H1 (cell line): ENCODE data around the gene GAMT. TPM values are rescaled to one million over a fixed set of nuclear protein-coding genes. Genes with fewer than 3 reads are reported as not detected.

Source experiments
- PHF8 ChIP-seq: fragments of 200-600 bp; sonication (generic); conservative IDR thresholded peaks from 2 replicates; pipeline ENCODE4 v1.7.1; 2012; ENCODE audit warnings: low read depth, mild to moderate bottlenecking, inconsistent platforms, low read length, moderate library complexity
- polyA plus RNA-seq, 7 experiments: library from polyadenylated mRNA; depleted of rRNA in 3 of 7; stranded (reverse) in 5 of 7; unstranded in 2 of 7; fragments of >200 nt in 5 of 7; fragments of 200-250 nt in 2 of 7; gene quantifications; 1 replicate in 5 of 7; 2 replicates in 1 of 7; 4 replicates in 1 of 7; pipeline versions ENCODE4 v1.2.1 to v1.2.3, GENCODE V29; 2011 to 2013; ENCODE audit warnings: missing spikeins in 2 of 7, mixed read lengths in 2 of 7
- total RNA-seq: library from RNA; stranded (reverse); fragmentation: NEBNext Ultra II Directional; extraction: Animal tissue kit (Norgen Biotek cat#: 25700); gene quantifications from 2 replicates; pipeline ENCODE4 v1.2.1, GENCODE V29; 2021
- TF ChIP-seq, protein P1 (sequence below): fragments of 300-600 bp; sonication (generic); IDR thresholded peaks from 2 replicates; pipeline ENCODE4 v1.7.1; 2012; ENCODE audit warnings: low read length, moderate library complexity, mild to moderate bottlenecking, inconsistent platforms; ENCODE audit not compliant: insufficient replicate concordance

GAMT gene
- total and polyA plus RNA-seq, 2 of the 8 experiments (the other 6 are each of a cell fraction or from before 2014, with no cell fraction given): 17.2 to 35.6 TPM

DNA sequence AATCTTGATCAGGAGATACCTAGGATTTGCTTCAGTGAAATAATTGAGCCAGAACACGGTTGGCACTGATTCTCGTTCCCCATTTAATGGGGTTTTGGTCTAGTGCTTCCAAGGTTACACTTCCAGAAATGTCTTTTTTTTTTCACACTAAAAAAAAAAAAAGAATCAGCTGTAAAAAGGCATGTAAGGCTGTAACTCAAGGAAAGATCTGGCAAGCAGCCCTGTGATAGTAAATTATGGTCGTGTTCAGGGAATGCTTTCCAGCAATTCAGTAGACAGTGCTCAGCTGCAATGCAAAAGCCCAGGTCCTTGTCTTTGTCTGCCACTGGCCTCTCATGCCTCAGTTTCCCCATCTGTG, 44.9 kb downstream of the GAMT start (continued):
- TF ChIP-seq, protein P1, sequence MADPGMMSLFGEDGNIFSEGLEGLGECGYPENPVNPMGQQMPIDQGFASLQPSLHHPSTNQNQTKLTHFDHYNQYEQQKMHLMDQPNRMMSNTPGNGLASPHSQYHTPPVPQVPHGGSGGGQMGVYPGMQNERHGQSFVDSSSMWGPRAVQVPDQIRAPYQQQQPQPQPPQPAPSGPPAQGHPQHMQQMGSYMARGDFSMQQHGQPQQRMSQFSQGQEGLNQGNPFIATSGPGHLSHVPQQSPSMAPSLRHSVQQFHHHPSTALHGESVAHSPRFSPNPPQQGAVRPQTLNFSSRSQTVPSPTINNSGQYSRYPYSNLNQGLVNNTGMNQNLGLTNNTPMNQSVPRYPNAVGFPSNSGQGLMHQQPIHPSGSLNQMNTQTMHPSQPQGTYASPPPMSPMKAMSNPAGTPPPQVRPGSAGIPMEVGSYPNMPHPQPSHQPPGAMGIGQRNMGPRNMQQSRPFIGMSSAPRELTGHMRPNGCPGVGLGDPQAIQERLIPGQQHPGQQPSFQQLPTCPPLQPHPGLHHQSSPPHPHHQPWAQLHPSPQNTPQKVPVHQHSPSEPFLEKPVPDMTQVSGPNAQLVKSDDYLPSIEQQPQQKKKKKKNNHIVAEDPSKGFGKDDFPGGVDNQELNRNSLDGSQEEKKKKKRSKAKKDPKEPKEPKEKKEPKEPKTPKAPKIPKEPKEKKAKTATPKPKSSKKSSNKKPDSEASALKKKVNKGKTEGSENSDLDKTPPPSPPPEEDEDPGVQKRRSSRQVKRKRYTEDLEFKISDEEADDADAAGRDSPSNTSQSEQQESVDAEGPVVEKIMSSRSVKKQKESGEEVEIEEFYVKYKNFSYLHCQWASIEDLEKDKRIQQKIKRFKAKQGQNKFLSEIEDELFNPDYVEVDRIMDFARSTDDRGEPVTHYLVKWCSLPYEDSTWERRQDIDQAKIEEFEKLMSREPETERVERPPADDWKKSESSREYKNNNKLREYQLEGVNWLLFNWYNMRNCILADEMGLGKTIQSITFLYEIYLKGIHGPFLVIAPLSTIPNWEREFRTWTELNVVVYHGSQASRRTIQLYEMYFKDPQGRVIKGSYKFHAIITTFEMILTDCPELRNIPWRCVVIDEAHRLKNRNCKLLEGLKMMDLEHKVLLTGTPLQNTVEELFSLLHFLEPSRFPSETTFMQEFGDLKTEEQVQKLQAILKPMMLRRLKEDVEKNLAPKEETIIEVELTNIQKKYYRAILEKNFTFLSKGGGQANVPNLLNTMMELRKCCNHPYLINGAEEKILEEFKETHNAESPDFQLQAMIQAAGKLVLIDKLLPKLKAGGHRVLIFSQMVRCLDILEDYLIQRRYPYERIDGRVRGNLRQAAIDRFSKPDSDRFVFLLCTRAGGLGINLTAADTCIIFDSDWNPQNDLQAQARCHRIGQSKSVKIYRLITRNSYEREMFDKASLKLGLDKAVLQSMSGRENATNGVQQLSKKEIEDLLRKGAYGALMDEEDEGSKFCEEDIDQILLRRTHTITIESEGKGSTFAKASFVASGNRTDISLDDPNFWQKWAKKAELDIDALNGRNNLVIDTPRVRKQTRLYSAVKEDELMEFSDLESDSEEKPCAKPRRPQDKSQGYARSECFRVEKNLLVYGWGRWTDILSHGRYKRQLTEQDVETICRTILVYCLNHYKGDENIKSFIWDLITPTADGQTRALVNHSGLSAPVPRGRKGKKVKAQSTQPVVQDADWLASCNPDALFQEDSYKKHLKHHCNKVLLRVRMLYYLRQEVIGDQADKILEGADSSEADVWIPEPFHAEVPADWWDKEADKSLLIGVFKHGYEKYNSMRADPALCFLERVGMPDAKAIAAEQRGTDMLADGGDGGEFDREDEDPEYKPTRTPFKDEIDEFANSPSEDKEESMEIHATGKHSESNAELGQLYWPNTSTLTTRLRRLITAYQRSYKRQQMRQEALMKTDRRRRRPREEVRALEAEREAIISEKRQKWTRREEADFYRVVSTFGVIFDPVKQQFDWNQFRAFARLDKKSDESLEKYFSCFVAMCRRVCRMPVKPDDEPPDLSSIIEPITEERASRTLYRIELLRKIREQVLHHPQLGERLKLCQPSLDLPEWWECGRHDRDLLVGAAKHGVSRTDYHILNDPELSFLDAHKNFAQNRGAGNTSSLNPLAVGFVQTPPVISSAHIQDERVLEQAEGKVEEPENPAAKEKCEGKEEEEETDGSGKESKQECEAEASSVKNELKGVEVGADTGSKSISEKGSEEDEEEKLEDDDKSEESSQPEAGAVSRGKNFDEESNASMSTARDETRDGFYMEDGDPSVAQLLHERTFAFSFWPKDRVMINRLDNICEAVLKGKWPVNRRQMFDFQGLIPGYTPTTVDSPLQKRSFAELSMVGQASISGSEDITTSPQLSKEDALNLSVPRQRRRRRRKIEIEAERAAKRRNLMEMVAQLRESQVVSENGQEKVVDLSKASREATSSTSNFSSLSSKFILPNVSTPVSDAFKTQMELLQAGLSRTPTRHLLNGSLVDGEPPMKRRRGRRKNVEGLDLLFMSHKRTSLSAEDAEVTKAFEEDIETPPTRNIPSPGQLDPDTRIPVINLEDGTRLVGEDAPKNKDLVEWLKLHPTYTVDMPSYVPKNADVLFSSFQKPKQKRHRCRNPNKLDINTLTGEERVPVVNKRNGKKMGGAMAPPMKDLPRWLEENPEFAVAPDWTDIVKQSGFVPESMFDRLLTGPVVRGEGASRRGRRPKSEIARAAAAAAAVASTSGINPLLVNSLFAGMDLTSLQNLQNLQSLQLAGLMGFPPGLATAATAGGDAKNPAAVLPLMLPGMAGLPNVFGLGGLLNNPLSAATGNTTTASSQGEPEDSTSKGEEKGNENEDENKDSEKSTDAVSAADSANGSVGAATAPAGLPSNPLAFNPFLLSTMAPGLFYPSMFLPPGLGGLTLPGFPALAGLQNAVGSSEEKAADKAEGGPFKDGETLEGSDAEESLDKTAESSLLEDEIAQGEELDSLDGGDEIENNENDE: no peak
- TF ChIP-seq PHF8: no peak
